Activated CD4-positive, alpha-beta T cell treated with anti-CD3 and anti-CD28 coated beads for 36 hours (primary cell): ENCODE data around the gene IFT80. TPM values are rescaled to one million over a fixed set of nuclear protein-coding genes. Genes with fewer than 3 reads are reported as not detected.
A peak's percentile ranks its signal among the peaks of the same experiment; 100 is the strongest.

Experiments used
- ATAC-seq: fragments of 200-7000 bp; cut with Tn5 transposase; one replicate; pipeline ENCODE4 v1.10.0; 2021; ENCODE audit warnings: mild to moderate bottlenecking, moderate library complexity
- CTCF ChIA-PET: fragments of 350-600 bp; sonication (Branson Sonifier 250); formaldehyde crosslinking; loops from one replicate; lab custom pipeline; 2021; ENCODE audit warnings: antibody characterized with exemption; lab: Charles Lee
- POLR2A ChIA-PET: fragments of 350-600 bp; sonication (Branson Sonifier 250); formaldehyde crosslinking; loops from one replicate; lab custom pipeline; 2021; ENCODE audit warnings: antibody characterized with exemption, inconsistent platforms; lab: Charles Lee
- DNase-seq: peaks from one replicate; pipeline ENCODE4 v3.0.0-alpha.2; 2020
- H3K27ac Mint-ChIP-seq: one replicate; pipeline ENCODE4 v1.8.0; 2021; ENCODE audit warnings: mixed read lengths
- H3K27me3 Mint-ChIP-seq: one replicate; pipeline ENCODE4 v1.8.0; 2021; ENCODE audit warnings: mixed read lengths
- H3K36me3 Mint-ChIP-seq: one replicate; pipeline ENCODE4 v1.8.0; 2021; ENCODE audit warnings: low read depth, mixed read lengths
- H3K4me1 Mint-ChIP-seq: one replicate; pipeline ENCODE4 v1.8.0; 2021; ENCODE audit warnings: mixed read lengths
- H3K4me3 Mint-ChIP-seq: one replicate; pipeline ENCODE4 v1.8.0; 2021; ENCODE audit warnings: mild to moderate bottlenecking, moderate library complexity, mixed read lengths
- H3K9me3 Mint-ChIP-seq: one replicate; pipeline ENCODE4 v1.8.0; 2021; ENCODE audit warnings: low read depth, mixed read lengths
- intact Hi-C, 2 experiments: fragments of 100-400 bp; cut with DNase I in 1 of 2; cut with micrococcal nuclease in 1 of 2; formaldehyde crosslinking; loops; one replicate each; pipeline versions ENCODE4 v1.14.2 to v1.15.1; 2022 to 2024; cut with DNase I, micrococcal nuclease
- total RNA-seq, 2 experiments: library from RNA; stranded (reverse); gene quantifications; one replicate each; pipeline ENCODE4 v1.2.3, GENCODE V29; 2021

The IFT80 gene
- total RNA-seq, 2 experiments from 2014 or later: 15.0 to 18.1 TPM

DNA sequence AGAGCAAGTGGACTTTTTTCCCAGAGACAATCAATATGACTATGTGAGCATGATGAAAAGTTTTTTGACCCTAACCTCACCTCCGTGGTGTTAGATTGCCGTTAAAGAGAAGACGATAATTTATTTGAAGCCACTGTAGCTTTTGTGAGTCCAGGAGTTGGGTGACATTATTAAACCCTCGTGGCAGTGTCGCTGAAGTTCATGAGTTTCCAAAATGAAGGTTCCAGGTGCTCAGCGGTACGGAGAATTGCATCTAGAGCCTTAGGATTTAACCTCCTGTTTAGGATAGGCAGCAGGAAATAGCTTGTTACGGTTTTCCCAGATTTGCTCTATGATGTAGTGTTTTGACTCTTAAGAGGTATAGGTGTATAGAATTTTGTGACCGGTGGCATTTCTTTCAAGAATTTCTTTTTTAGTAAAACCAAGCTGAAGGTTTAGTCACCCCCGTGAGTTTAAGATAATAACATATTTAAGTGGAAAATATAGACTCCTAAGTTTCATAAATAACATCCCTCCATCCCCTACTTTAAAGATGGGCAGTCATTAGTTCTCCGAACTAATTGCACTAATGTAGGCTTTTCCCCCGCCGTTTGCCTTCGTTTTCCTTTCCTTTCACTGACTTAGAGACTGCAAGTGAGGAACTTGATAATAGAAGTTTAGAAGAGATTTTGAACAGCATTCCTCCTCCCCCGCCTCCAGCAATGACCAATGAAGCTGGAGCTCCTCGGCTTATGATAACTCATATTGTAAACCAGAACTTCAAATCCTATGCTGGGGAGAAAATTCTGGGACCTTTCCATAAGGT, 2.5 kb upstream of the IFT80 start:
- Mint-ChIP-seq H3K36me3 (peaks cover 49% of the 10 kb centered on the region), H3K27ac (peak overlapping the region; percentile 70), H3K4me1 (peaks cover 35% of the 10 kb centered on the region), H3K4me3 (peak overlapping the region; percentile 91), H3K27me3 (peaks cover 7% of the 10 kb centered on the region), H3K9me3 (no peaks in the 10 kb centered on the region)
- ATAC-seq (no peak), DNase-seq (peak; percentile 20)
- ChIA-PET POLR2A (interaction anchor here (0.6 to 2.3 kb wide), 4 partner anchors 9 to 58 kb away, joined by 3 to 9 read pairs (median 6); partner anchors contain the start of gene TRIM59), CTCF (interaction anchor here (0.8 to 1.2 kb wide), 3 partner anchors 10 to 17 kb away, joined by 3 to 4 read pairs (median 3); no protein-coding TSS in a partner anchor)
- intact Hi-C loops: no loop called here

GRCh38 chr3:160400702-160401150, 1.7 kb upstream of the IFT80 start:
- Mint-ChIP-seq H3K27ac (peak overlapping the region; percentile 96), H3K9me3 (no peaks in the 10 kb centered on the region), H3K27me3 (peaks cover 7% of the 10 kb centered on the region), H3K4me3 (peak overlapping the region; percentile 91), H3K36me3 (peaks cover 44% of the 10 kb centered on the region), H3K4me1 (peaks cover 37% of the 10 kb centered on the region)
- POLR2A ChIA-PET: interaction anchor here (1.0 to 1.4 kb wide), 2 partner anchors 9 to 49 kb away, joined by 3 to 12 read pairs; partner anchors contain the start of gene TRIM59
- peak; percentile 5 for ATAC-seq
- CTCF ChIA-PET: interaction anchor here (1.2 kb wide), 1 partner anchor 10 kb away, joined by 4 read pairs; no protein-coding TSS in a partner anchor
- peak; percentile 39 for DNase-seq
- intact Hi-C loops: no loop called here

DNA sequence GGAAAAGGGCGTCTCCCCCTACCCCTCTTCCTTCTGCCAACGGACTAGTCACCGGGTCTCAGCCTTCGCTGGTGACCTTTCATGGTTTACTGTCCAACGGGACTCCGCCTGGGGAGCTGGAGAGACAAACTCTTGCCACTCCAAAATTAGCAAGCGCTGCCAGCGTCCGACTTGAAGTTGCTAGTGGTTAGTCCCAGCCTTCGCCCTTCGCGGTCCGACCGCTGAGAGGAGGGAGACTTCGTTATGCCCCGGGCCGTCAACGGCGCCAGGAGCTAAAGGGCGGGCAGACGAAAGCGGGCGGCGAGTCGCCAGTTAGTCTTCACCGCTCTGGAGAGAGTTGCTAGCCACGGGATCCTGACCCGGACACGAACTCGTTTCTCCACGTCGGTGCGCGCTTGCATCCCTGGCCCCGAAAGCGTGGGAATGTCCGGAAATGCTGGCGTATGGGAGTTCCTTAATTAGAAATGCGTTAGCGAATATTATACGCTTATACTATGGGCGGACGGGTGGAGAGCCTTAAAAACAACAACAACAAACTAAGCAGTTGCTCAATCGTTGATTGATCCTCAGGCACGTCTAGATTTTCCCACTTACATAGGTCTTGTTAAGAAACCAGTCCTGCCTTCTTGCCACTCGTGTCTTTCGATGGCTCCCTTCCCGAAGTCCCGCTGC, 1.1 kb upstream of the IFT80 start:
- peak; percentile 8 for ATAC-seq
- Mint-ChIP-seq H3K4me3 (peak overlapping the region; percentile 91), H3K27me3 (peaks cover 7% of the 10 kb centered on the region), H3K36me3 (peaks cover 41% of the 10 kb centered on the region), H3K9me3 (no peaks in the 10 kb centered on the region), H3K27ac (peak overlapping the region; percentile 96), H3K4me1 (peaks cover 37% of the 10 kb centered on the region)
- ChIA-PET POLR2A (interaction anchor here (0.7 to 1.4 kb wide), 4 partner anchors 10 to 174 kb away, joined by 3 to 24 read pairs (median 8); partner anchors contain the start of gene TRIM59), CTCF (interaction anchor here (1.7 kb wide), 1 partner anchor 14 kb away, joined by 7 read pairs; no protein-coding TSS in a partner anchor)
- intact Hi-C loops: no loop called here
- peak; percentile 49 for DNase-seq

DNA sequence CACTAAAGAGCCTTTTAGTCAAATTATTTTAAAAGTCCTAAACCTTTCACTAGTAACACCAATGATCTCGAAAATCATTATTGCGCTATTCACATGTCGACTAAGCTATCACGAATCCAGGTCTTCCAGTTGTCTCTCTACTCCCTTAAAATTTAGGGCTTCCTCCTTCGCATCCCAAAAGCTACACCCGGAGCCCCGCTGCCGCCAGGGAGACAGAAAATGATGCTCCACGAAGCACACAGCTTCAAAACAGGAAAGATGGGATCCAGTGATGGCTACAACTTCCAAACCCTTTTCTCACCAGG, 253 bp downstream of the IFT80 start:
- ATAC-seq (peak; percentile 1), DNase-seq (no peak)
- POLR2A ChIA-PET: no interaction called here
- H3K36me3 Mint-ChIP-seq: peaks cover 33% of the 10 kb centered on the region
- CTCF ChIA-PET: interaction anchor here (1.7 kb wide), 1 partner anchor 15 kb away, joined by 7 read pairs; no protein-coding TSS in a partner anchor
- intact Hi-C loops: loop anchor here (1.0 to 5.0 kb wide), 7 partner anchors 51 to 1596 kb away; partner anchors contain the start of genes KPNA4 (in 2 of the 2), TRIM59 (in 2 of the 2), C3orf80 (in 1 of the 2) and MFSD1 (in 1 of the 2)
- H3K4me3 Mint-ChIP-seq: peak overlapping the region; percentile 91
- peak overlapping the region; percentile 96 for H3K27ac Mint-ChIP-seq
- peaks cover 29% of the 10 kb centered on the region for H3K4me1 Mint-ChIP-seq
- no peaks in the 10 kb centered on the region for H3K9me3 Mint-ChIP-seq
- H3K27me3 Mint-ChIP-seq: peaks cover 7% of the 10 kb centered on the region

DNA sequence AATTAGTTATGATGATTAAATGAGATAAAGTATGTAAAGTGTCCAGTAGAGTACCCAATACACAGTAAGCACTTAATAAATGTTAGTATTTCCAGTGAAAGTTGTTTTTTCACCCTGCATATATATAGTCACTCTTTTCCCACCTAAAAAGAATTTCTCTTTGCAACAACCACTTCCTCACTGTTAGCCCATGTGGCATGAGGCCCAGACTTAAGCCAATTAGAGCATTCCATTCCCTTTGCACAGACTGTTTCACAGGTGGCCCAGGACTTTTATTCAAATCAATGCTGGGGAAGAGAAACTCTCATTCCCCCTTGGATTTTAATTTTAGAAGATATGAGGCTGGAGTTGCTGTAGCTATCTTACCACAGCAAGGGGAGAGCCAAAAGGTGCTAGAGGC, 3.7 kb downstream of the IFT80 start:
- no peak for ATAC-seq
- Mint-ChIP-seq H3K27me3 (no peaks in the 10 kb centered on the region), H3K27ac (no peak overlapping the region), H3K9me3 (no peaks in the 10 kb centered on the region), H3K4me3 (no peak overlapping the region), H3K4me1 (peaks cover 17% of the 10 kb centered on the region), H3K36me3 (peaks cover 5% of the 10 kb centered on the region)
- ChIA-PET CTCF (interaction anchor here (0.7 kb wide), 1 partner anchor 30 kb away, joined by 3 read pairs; no protein-coding TSS in a partner anchor), POLR2A (no interaction called here)
- intact Hi-C loops: loop anchor here in 1 of 2 experiments (5.0 kb wide), 1 partner anchor 1593 kb away; the partner anchor contains the start of gene MFSD1
- DNase-seq: no peak

DNA sequence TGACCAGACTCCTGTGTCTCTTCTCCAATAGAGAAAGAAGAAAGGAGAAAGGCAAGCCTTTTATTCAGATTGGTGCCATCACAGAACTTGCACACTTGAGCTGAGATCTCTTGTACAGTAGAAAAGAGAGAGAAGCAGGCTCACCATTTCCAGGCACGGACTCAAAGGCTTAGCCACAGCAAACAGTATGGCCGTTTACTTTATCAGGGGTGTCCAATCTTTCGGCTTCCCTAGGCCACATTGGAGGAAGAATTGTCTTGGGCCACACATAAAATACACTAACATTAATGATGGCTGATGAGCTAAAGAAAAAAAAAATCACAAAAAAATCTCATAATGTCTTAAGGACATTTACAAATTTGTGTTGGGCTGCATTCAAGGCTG, 5.0 kb downstream of the IFT80 start:
- POLR2A ChIA-PET: no interaction called here
- Mint-ChIP-seq H3K4me1 (peaks cover 17% of the 10 kb centered on the region), H3K27me3 (no peaks in the 10 kb centered on the region), H3K4me3 (no peak overlapping the region), H3K36me3 (peaks cover 4% of the 10 kb centered on the region), H3K9me3 (peaks cover 2% of the 10 kb centered on the region), H3K27ac (no peak overlapping the region)
- ATAC-seq (no peak), DNase-seq (no peak)
- CTCF ChIA-PET: interaction anchor here (0.6 to 1.1 kb wide), 2 partner anchors 169 to 1866 kb away, joined by 3 read pairs; partner anchors contain the start of gene C3orf80
- intact Hi-C loops: no loop called here

- peaks cover 4% of the 10 kb centered on the region for H3K36me3 Mint-ChIP-seq
- ChIA-PET CTCF (interaction anchor here (0.6 kb wide), 1 partner anchor 1865 kb away, joined by 3 read pairs; no protein-coding TSS in a partner anchor), POLR2A (no interaction called here)
- DNase-seq: no peak
- intact Hi-C loops: no loop called here
- no peaks in the 10 kb centered on the region for H3K27me3 Mint-ChIP-seq
- no peak for ATAC-seq
- no peak overlapping the region for H3K4me3 Mint-ChIP-seq
- H3K4me1 Mint-ChIP-seq: peaks cover 17% of the 10 kb centered on the region
- peaks cover 2% of the 10 kb centered on the region for H3K9me3 Mint-ChIP-seq
- no peak overlapping the region for H3K27ac Mint-ChIP-seq
Observed at GRCh38 chr3:160393346-160394008, 5.5 kb downstream of the IFT80 start.

DNA sequence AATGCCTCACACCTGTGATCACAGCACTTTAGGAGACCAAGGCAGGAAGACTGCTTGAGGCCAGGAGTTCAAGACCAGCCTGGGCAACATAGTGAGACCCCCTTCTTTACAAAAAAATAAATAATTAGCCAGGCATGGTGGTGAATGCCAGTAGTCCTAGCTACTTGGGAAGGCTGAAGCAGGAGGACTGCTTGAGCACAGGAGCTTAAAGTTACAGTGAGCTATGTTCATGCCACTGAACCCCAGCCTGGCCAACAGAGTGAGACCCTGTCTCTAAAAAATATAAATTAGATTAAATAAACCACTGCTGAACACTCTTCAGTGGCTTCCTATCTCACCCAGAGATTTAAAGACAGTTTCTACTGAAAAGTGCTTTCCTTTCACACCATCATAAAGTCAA, 6.2 kb downstream of the IFT80 start:
- intact Hi-C loops: no loop called here
- ChIA-PET CTCF (no interaction called here), POLR2A (no interaction called here)
- H3K36me3 Mint-ChIP-seq: peaks cover 4% of the 10 kb centered on the region
- no peaks in the 10 kb centered on the region for H3K27me3 Mint-ChIP-seq
- ATAC-seq: no peak
- DNase-seq: no peak
- no peak overlapping the region for H3K27ac Mint-ChIP-seq
- H3K4me1 Mint-ChIP-seq: peaks cover 11% of the 10 kb centered on the region
- no peak overlapping the region for H3K4me3 Mint-ChIP-seq
- H3K9me3 Mint-ChIP-seq: peaks cover 2% of the 10 kb centered on the region

- intact Hi-C loops: no loop called here
- Mint-ChIP-seq H3K27me3 (no peaks in the 10 kb centered on the region), H3K36me3 (peaks cover 4% of the 10 kb centered on the region), H3K4me1 (peaks cover 3% of the 10 kb centered on the region), H3K9me3 (peaks cover 2% of the 10 kb centered on the region), H3K27ac (no peak overlapping the region), H3K4me3 (no peak overlapping the region)
- no peak for DNase-seq
- CTCF ChIA-PET: interaction anchor here (0.6 to 1.3 kb wide), 2 partner anchors 23 to 531 kb away, joined by 3 read pairs; no protein-coding TSS in a partner anchor
- POLR2A ChIA-PET: interaction anchor here (0.6 kb wide), 1 partner anchor 156 kb away, joined by 3 read pairs; no protein-coding TSS in a partner anchor
- ATAC-seq: no peak
Observed at GRCh38 chr3:160390565-160391138, 8.4 kb downstream of the IFT80 start.

- H3K27ac Mint-ChIP-seq: no peak overlapping the region
Observed at GRCh38 chr3:160384639-160385318, 14.2 kb downstream of the IFT80 start.

More at GRCh38 chr3:160384639-160385318, 14.2 kb downstream of the IFT80 start:
- H3K4me1 Mint-ChIP-seq: peaks cover 11% of the 10 kb centered on the region
- H3K36me3 Mint-ChIP-seq: peaks cover 7% of the 10 kb centered on the region
- peaks cover under 1% of the 10 kb centered on the region for H3K9me3 Mint-ChIP-seq
- intact Hi-C loops: no loop called here
- H3K27me3 Mint-ChIP-seq: no peaks in the 10 kb centered on the region
- H3K4me3 Mint-ChIP-seq: no peak overlapping the region
- ChIA-PET POLR2A (no interaction called here), CTCF (no interaction called here)
- ATAC-seq (no peak), DNase-seq (no peak)
